Measurements from ENCODE around the gene SALL3.

GRCh38 chr18:78957140-78957539, 22.5 kb upstream of the SALL3 start:
- TF ChIP-seq CTCF (IDR thresholded peaks at IDR 0.05) (no peak), POLR2A (IDR thresholded peaks at IDR 0.05) (no peak)

Measured in lower leg skin (tissue), 3 donors.